Endothelial cell of umbilical vein (primary cell): ENCODE measurements around the gene ADAM10.

Experiments
- CTCF ChIP-seq, 2 donors: IDR thresholded peaks; 1 replicate in 1 of 2; 2 replicates in 1 of 2; pipeline ENCODE4 v1.5.1; 2011; ENCODE audit warnings: low read length in 2 of 2, mild to moderate bottlenecking in 2 of 2, moderate library complexity in 2 of 2, control low read depth in 1 of 2, inconsistent platforms in 1 of 2, low read depth in 1 of 2; ENCODE audit not compliant: insufficient read depth in 1 of 2; ENCODE audit errors: extremely low read depth in 1 of 2
- EZH2 ChIP-seq: IDR thresholded peaks from 2 replicates; pipeline ENCODE4 v1.6.1; 2012; ENCODE audit warnings: borderline replicate concordance, low read depth, mild to moderate bottlenecking, moderate library complexity, low read length, inconsistent platforms; ENCODE audit not compliant: severe bottlenecking
- POLR2A ChIP-seq: IDR thresholded peaks from 2 replicates; pipeline ENCODE4 v1.6.1; 2012; ENCODE audit warnings: low read depth, mild to moderate bottlenecking, control low read depth, low read length
- POLR2AphosphoS5 ChIP-seq: IDR thresholded peaks from 2 replicates; pipeline ENCODE4 v1.6.1; 2012; ENCODE audit warnings: low read depth, mild to moderate bottlenecking, control low read depth, low read length, moderate library complexity; ENCODE audit not compliant: insufficient read depth

- TF ChIP-seq CTCF (IDR thresholded peaks at IDR 0.05; ENCODE audit: extremely low read depth in 1 of 2, insufficient read depth in 1 of 2, low read depth in 1 of 2, low read length in 2 of 2) (no peak), POLR2AphosphoS5 (no peak), EZH2 (no peak), POLR2A (no peak)
These were observed 34.1 kb downstream of the ADAM10 start for GRCh38 chr15:58715266-58715917.
